ENCODE results near the gene KRTAP3-3. TPM values are rescaled to one million over a fixed set of nuclear protein-coding genes. Genes with fewer than 3 reads are reported as not detected.

Gene KRTAP3-3
- polyA plus RNA-seq, 2 donors, result not detected

GRCh38 chr17:40952154-40952553, 41.8 kb downstream of the KRTAP3-3 start:
- no peak overlapping the region for H3K4me3 ChIP-seq (ENCODE audit: low read depth in 1 of 2, low read length in 2 of 2)
- H3K27me3 ChIP-seq (ENCODE audit: control insufficient read depth in 1 of 2, insufficient read depth in 2 of 2, low read length in 2 of 2), result no peaks in the 10 kb centered on the region
- peaks cover 0 to 3% of the 10 kb centered on the region in 2 donors for H3K4me1 ChIP-seq (ENCODE audit: control insufficient read depth in 2 of 2, insufficient read depth in 2 of 2, low read length in 1 of 2)
- H3K27ac ChIP-seq (ENCODE audit: low read depth in 2 of 2, low read length in 1 of 2), result peak overlapping the region in 1 of 2 donors; percentile 15
- 78 to 84% methylated on average over 2 of the region's 2 CpGs for WGBS, 2 donors
- H3K9me3 ChIP-seq (ENCODE audit: control insufficient read depth in 2 of 2, insufficient read depth in 1 of 2, low read depth in 1 of 2, low read length in 1 of 2), result no peaks in the 10 kb centered on the region
- H3K36me3 ChIP-seq (ENCODE audit: control insufficient read depth in 2 of 2, insufficient read depth in 2 of 2, low read length in 1 of 2), result no peaks in the 10 kb centered on the region

GRCh38 chr17:40951011-40951622, 42.8 kb downstream of the KRTAP3-3 start:
- H3K9me3 ChIP-seq (ENCODE audit: control insufficient read depth in 2 of 2, insufficient read depth in 1 of 2, low read depth in 1 of 2, low read length in 1 of 2), result no peaks in the 10 kb centered on the region
- H3K36me3 ChIP-seq (ENCODE audit: control insufficient read depth in 2 of 2, insufficient read depth in 2 of 2, low read length in 1 of 2), result no peaks in the 10 kb centered on the region
- WGBS, 2 donors, result 93 to 100% methylated on average over 2 of the region's 2 CpGs

DNA sequence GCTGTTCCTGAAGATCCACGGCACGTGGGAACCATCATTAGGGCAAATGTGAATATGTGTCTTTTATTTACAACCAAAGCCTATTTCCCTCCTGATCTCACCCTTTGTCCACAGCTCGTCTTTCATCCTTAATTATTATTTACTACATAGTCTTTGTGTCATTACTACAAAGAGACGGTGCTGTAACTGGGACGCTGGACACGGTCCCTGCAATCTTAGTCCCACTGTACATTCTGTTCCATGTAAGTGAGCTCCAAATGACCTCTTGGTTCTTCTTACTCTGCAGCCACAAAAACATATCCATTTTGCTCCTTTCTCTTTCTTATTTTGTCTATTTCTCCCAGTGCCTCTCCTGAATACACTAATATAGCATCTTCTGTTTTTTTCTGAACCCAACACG, 43.8 kb downstream of the KRTAP3-3 start:
- Histone ChIP-seq H3K4me1 (ENCODE audit: control insufficient read depth in 2 of 2, insufficient read depth in 2 of 2, low read length in 1 of 2) (peaks cover 0 to 3% of the 10 kb centered on the region in 2 donors), H3K27me3 (ENCODE audit: control insufficient read depth in 1 of 2, insufficient read depth in 2 of 2, low read length in 2 of 2) (no peaks in the 10 kb centered on the region), H3K36me3 (ENCODE audit: control insufficient read depth in 2 of 2, insufficient read depth in 2 of 2, low read length in 1 of 2) (no peaks in the 10 kb centered on the region), H3K27ac (ENCODE audit: low read depth in 2 of 2, low read length in 1 of 2) (no peak overlapping the region), H3K9me3 (ENCODE audit: control insufficient read depth in 2 of 2, insufficient read depth in 1 of 2, low read depth in 1 of 2, low read length in 1 of 2) (no peaks in the 10 kb centered on the region), H3K4me3 (ENCODE audit: low read depth in 1 of 2, low read length in 2 of 2) (no peak overlapping the region)
- 75 to 81% methylated on average over 7 of the region's 7 CpGs for WGBS, 2 donors

More at GRCh38 chr17:40951011-40951622, 42.8 kb downstream of the KRTAP3-3 start:
- H3K27me3 ChIP-seq (ENCODE audit: control insufficient read depth in 1 of 2, insufficient read depth in 2 of 2, low read length in 2 of 2), result no peaks in the 10 kb centered on the region
- no peak overlapping the region for H3K4me3 ChIP-seq (ENCODE audit: low read depth in 1 of 2, low read length in 2 of 2)
- H3K4me1 ChIP-seq (ENCODE audit: control insufficient read depth in 2 of 2, insufficient read depth in 2 of 2, low read length in 1 of 2), result peaks cover 0 to 3% of the 10 kb centered on the region in 2 donors
- no peak overlapping the region for H3K27ac ChIP-seq (ENCODE audit: low read depth in 2 of 2, low read length in 1 of 2)

GRCh38 chr17:40949418-40949817, 44.5 kb downstream of the KRTAP3-3 start:
- no peaks in the 10 kb centered on the region for H3K36me3 ChIP-seq (ENCODE audit: control insufficient read depth in 2 of 2, insufficient read depth in 2 of 2, low read length in 1 of 2)
- H3K4me1 ChIP-seq (ENCODE audit: control insufficient read depth in 2 of 2, insufficient read depth in 2 of 2, low read length in 1 of 2), result no peaks in the 10 kb centered on the region
- no peak overlapping the region for H3K27ac ChIP-seq (ENCODE audit: low read depth in 2 of 2, low read length in 1 of 2)
- no peaks in the 10 kb centered on the region for H3K27me3 ChIP-seq (ENCODE audit: control insufficient read depth in 1 of 2, insufficient read depth in 2 of 2, low read length in 2 of 2)
- no peaks in the 10 kb centered on the region for H3K9me3 ChIP-seq (ENCODE audit: control insufficient read depth in 2 of 2, insufficient read depth in 1 of 2, low read depth in 1 of 2, low read length in 1 of 2)
- H3K4me3 ChIP-seq (ENCODE audit: low read depth in 1 of 2, low read length in 2 of 2), result no peak overlapping the region
- 42 to 48% methylated on average over 10 of the region's 10 CpGs for WGBS, 2 donors

DNA sequence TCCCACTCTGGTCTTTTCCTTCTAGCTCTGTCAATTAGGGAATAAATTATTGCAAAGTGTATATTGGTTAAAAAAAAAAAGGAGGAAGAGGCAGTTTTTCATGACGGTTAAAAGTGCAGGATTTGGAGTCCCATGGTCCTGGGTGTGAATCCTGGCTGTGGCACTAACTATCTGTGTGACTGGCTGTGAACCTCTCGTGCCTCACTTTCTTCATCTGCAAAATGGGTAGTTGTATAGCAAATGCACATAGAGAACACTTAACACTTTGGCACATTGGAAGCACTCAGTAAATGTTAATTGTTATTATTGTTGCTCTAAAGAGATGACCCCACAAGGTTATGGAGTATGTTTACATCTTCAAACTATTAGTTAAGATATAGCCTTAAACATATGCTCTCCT, 46.0 kb downstream of the KRTAP3-3 start:
- no peaks in the 10 kb centered on the region for H3K9me3 ChIP-seq (ENCODE audit: control insufficient read depth in 2 of 2, insufficient read depth in 1 of 2, low read depth in 1 of 2, low read length in 1 of 2)
- no peak overlapping the region for H3K27ac ChIP-seq (ENCODE audit: low read depth in 2 of 2, low read length in 1 of 2)
- 82 to 85% methylated on average over 2 of the region's 2 CpGs for WGBS, 2 donors
- H3K4me1 ChIP-seq (ENCODE audit: control insufficient read depth in 2 of 2, insufficient read depth in 2 of 2, low read length in 1 of 2), result no peaks in the 10 kb centered on the region
- H3K4me3 ChIP-seq (ENCODE audit: low read depth in 1 of 2, low read length in 2 of 2), result no peak overlapping the region
- H3K36me3 ChIP-seq (ENCODE audit: control insufficient read depth in 2 of 2, insufficient read depth in 2 of 2, low read length in 1 of 2), result no peaks in the 10 kb centered on the region
- H3K27me3 ChIP-seq (ENCODE audit: control insufficient read depth in 1 of 2, insufficient read depth in 2 of 2, low read length in 2 of 2), result no peaks in the 10 kb centered on the region

DNA sequence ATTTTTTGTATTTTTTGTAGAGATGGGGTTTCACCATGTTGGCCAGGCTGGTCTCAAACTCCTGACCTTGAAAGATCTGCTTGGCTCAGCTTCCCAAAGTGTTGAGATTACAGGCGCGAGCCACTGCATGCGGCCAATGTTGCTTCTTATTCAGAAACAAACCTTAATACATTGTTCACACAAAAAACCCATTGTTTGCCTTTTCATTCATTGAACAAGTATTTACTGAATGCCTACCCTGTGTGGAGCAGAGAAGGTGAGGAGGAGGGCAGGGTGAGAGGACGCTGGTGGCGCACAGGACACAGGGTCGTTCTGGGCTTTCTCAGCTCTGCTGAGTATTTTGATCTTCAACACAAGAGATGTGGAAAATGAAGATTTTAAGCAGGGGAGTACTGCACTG, 48.5 kb downstream of the KRTAP3-3 start:
- H3K27me3 ChIP-seq (ENCODE audit: control insufficient read depth in 1 of 2, insufficient read depth in 2 of 2, low read length in 2 of 2), result no peaks in the 10 kb centered on the region
- no peak overlapping the region for H3K4me3 ChIP-seq (ENCODE audit: low read depth in 1 of 2, low read length in 2 of 2)
- 74 to 87% methylated on average over 6 of the region's 6 CpGs for WGBS, 2 donors
- H3K27ac ChIP-seq (ENCODE audit: low read depth in 2 of 2, low read length in 1 of 2), result no peak overlapping the region
- H3K36me3 ChIP-seq (ENCODE audit: control insufficient read depth in 2 of 2, insufficient read depth in 2 of 2, low read length in 1 of 2), result no peaks in the 10 kb centered on the region
- H3K4me1 ChIP-seq (ENCODE audit: control insufficient read depth in 2 of 2, insufficient read depth in 2 of 2, low read length in 1 of 2), result no peaks in the 10 kb centered on the region
- no peaks in the 10 kb centered on the region for H3K9me3 ChIP-seq (ENCODE audit: control insufficient read depth in 2 of 2, insufficient read depth in 1 of 2, low read depth in 1 of 2, low read length in 1 of 2)

DNA sequence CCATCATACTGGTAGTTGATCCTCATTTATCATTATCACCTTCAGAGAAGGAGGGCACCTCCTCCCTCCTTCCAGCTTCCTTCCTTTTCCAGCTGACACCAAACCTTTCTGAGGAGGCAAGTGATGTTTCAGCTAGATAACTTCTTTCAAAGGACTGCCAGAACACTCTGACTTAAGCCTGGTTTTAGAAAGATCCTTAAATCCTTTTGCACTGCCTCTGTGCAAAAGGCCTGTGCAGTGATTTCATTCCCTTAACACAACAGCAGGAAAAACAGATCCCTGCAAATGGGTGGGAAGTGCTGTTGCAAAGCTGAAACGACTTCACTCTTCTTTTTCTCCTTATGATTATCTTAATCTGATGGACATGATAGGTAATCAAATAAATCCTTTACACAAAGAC, 49.4 kb downstream of the KRTAP3-3 start:
- 24 to 55% methylated on average over 1 of the region's 1 CpG for WGBS, 2 donors
- Histone ChIP-seq H3K4me3 (ENCODE audit: low read depth in 1 of 2, low read length in 2 of 2) (no peak overlapping the region), H3K9me3 (ENCODE audit: control insufficient read depth in 2 of 2, insufficient read depth in 1 of 2, low read depth in 1 of 2, low read length in 1 of 2) (no peaks in the 10 kb centered on the region), H3K4me1 (ENCODE audit: control insufficient read depth in 2 of 2, insufficient read depth in 2 of 2, low read length in 1 of 2) (no peaks in the 10 kb centered on the region), H3K27me3 (ENCODE audit: control insufficient read depth in 1 of 2, insufficient read depth in 2 of 2, low read length in 2 of 2) (no peaks in the 10 kb centered on the region), H3K27ac (ENCODE audit: low read depth in 2 of 2, low read length in 1 of 2) (no peak overlapping the region), H3K36me3 (ENCODE audit: control insufficient read depth in 2 of 2, insufficient read depth in 2 of 2, low read length in 1 of 2) (no peaks in the 10 kb centered on the region)

Other genes starting within 250 kb of the KRTAP3-3 start
- gene KRT25, start 238.8 kb downstream of the KRTAP3-3 start, polyA plus RNA-seq, result not detected
- gene KRT26, start 222.0 kb downstream of the KRTAP3-3 start, polyA plus RNA-seq, result not detected
- under 1 TPM in 1 of 2 donors, not detected in 1; 0.05 TPM for gene KRT27, start 211.6 kb downstream of the KRTAP3-3 start, polyA plus RNA-seq
- gene KRT28, start 194.2 kb downstream of the KRTAP3-3 start, polyA plus RNA-seq, result not detected
- 10 to 100 TPM; 30.1 to 41.2 TPM for gene KRT10, start 171.6 kb downstream of the KRTAP3-3 start, polyA plus RNA-seq
- gene KRT12, start 126.9 kb downstream of the KRTAP3-3 start, polyA plus RNA-seq, result not detected
- gene KRT20, start 108.9 kb downstream of the KRTAP3-3 start, polyA plus RNA-seq, result under 1 TPM; 0.07 to 0.28 TPM
- gene KRT23, start 56.5 kb downstream of the KRTAP3-3 start, polyA plus RNA-seq, result 10 to 100 TPM in 1 of 2 donors, 1 to 10 TPM in 1; 5.1 to 23.6 TPM
- not detected for gene KRT39, start 27.2 kb downstream of the KRTAP3-3 start, polyA plus RNA-seq
- under 1 TPM; 0.18 to 0.20 TPM for gene KRT40, start 9.8 kb downstream of the KRTAP3-3 start, polyA plus RNA-seq
- 10 to 100 TPM in 1 of 2 donors, 1 to 10 TPM in 1; 1.8 to 43.5 TPM for gene KRTAP3-2, start 5.7 kb upstream of the KRTAP3-3 start, polyA plus RNA-seq
- under 1 TPM in 1 of 2 donors, not detected in 1; 0.39 TPM for gene KRTAP3-1, start 15.0 kb upstream of the KRTAP3-3 start, polyA plus RNA-seq
- gene KRTAP1-5, start 33.0 kb upstream of the KRTAP3-3 start, polyA plus RNA-seq, result under 1 TPM in 1 of 2 donors, not detected in 1; 0.09 TPM
- not detected for gene KRTAP1-4, start 36.0 kb upstream of the KRTAP3-3 start, polyA plus RNA-seq
- not detected for gene KRTAP1-3, start 40.7 kb upstream of the KRTAP3-3 start, polyA plus RNA-seq
- under 1 TPM; 0.04 to 0.16 TPM for gene KRTAP1-1, start 47.3 kb upstream of the KRTAP3-3 start, polyA plus RNA-seq
- gene KRTAP2-1, start 53.2 kb upstream of the KRTAP3-3 start, polyA plus RNA-seq, result not detected
- gene KRTAP2-2, start 61.1 kb upstream of the KRTAP3-3 start, polyA plus RNA-seq, result not detected
- under 1 TPM in 1 of 2 donors, not detected in 1; 0.10 TPM for gene KRTAP2-3, start 66.0 kb upstream of the KRTAP3-3 start, polyA plus RNA-seq
- not detected for gene KRTAP2-4, start 71.7 kb upstream of the KRTAP3-3 start, polyA plus RNA-seq
- gene KRTAP4-7, start 90.0 kb upstream of the KRTAP3-3 start, polyA plus RNA-seq, result not detected
- gene KRTAP4-8, start 104.0 kb upstream of the KRTAP3-3 start, polyA plus RNA-seq, result not detected
- gene KRTAP4-16, start 108.0 kb upstream of the KRTAP3-3 start, polyA plus RNA-seq, result not detected
- not detected for gene KRTAP4-9, start 111.2 kb upstream of the KRTAP3-3 start, polyA plus RNA-seq
- not detected for gene KRTAP4-11, start 124.2 kb upstream of the KRTAP3-3 start, polyA plus RNA-seq
- not detected for gene KRTAP4-12, start 130.0 kb upstream of the KRTAP3-3 start, polyA plus RNA-seq
- not detected for gene KRTAP4-6, start 146.4 kb upstream of the KRTAP3-3 start, polyA plus RNA-seq
- gene KRTAP4-5, start 155.7 kb upstream of the KRTAP3-3 start, polyA plus RNA-seq, result not detected
- gene KRTAP4-4, start 166.6 kb upstream of the KRTAP3-3 start, polyA plus RNA-seq, result not detected
- not detected for gene KRTAP4-3, start 174.1 kb upstream of the KRTAP3-3 start, polyA plus RNA-seq
- not detected for gene KRTAP4-2, start 184.1 kb upstream of the KRTAP3-3 start, polyA plus RNA-seq
- not detected for gene KRTAP4-1, start 190.7 kb upstream of the KRTAP3-3 start, polyA plus RNA-seq
- not detected for gene KRTAP9-1, start 195.7 kb upstream of the KRTAP3-3 start, polyA plus RNA-seq
- gene KRTAP9-2, start 232.5 kb upstream of the KRTAP3-3 start, polyA plus RNA-seq, result not detected
- not detected for gene KRTAP9-3, start 238.3 kb upstream of the KRTAP3-3 start, polyA plus RNA-seq
- not detected for gene KRTAP9-8, start 243.8 kb upstream of the KRTAP3-3 start, polyA plus RNA-seq

All from esophagus (tissue), 2 donors.